Measurements from ENCODE around the gene MYO10.

MYO10 gene

DNA sequence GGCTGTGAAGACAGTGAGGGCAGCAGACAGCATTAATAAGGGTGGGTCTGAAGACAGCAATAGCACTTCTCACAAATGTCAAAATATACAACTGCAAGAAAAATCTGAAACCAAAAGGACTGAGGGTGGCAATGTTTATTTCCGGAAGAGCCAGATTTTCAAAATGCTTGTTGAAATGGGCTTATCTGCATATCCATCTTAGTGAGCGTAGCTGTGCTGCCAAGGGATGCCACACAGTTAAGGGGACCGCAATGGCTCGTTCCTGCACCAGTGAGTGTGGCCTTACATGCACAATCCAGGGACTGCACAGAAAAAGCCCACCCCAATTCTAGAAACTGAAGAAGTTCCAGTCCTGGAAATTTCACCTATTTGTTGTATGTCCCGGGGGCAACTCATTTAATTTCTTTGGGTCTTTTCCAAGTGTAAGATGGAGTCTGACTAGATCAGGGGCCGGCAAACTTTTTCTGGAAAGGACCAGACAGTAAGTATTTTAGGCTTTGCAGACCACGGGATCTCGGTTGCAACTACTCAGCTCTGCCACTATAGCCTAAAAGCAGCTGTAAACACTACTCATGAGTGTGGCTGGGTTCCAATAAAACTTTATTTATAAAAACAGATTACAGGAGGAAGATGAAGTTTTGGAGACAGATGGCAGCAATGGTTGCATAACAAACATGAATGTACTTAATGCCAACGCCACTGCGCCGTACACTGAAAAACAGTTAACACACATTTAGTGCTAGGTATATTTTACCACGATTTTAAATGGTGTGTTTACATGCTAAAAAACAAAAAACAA lies 154.1 kb downstream of the MYO10 start:
- TF ChIP-seq, protein P1, sequence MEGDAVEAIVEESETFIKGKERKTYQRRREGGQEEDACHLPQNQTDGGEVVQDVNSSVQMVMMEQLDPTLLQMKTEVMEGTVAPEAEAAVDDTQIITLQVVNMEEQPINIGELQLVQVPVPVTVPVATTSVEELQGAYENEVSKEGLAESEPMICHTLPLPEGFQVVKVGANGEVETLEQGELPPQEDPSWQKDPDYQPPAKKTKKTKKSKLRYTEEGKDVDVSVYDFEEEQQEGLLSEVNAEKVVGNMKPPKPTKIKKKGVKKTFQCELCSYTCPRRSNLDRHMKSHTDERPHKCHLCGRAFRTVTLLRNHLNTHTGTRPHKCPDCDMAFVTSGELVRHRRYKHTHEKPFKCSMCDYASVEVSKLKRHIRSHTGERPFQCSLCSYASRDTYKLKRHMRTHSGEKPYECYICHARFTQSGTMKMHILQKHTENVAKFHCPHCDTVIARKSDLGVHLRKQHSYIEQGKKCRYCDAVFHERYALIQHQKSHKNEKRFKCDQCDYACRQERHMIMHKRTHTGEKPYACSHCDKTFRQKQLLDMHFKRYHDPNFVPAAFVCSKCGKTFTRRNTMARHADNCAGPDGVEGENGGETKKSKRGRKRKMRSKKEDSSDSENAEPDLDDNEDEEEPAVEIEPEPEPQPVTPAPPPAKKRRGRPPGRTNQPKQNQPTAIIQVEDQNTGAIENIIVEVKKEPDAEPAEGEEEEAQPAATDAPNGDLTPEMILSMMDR (IDR thresholded peaks at IDR 0.05; ENCODE audit: low read depth, low read length) = no peak
- DNase-seq (ENCODE audit: low read depth, low spot score) = no peak
- H3K4me3 ChIP-seq (ENCODE audit: low read depth, low read length) = no peak overlapping the region
- in situ Hi-C loops (cut with HindIII; ENCODE audit: low sequenced_read_pairs) = no loop called here

DNA sequence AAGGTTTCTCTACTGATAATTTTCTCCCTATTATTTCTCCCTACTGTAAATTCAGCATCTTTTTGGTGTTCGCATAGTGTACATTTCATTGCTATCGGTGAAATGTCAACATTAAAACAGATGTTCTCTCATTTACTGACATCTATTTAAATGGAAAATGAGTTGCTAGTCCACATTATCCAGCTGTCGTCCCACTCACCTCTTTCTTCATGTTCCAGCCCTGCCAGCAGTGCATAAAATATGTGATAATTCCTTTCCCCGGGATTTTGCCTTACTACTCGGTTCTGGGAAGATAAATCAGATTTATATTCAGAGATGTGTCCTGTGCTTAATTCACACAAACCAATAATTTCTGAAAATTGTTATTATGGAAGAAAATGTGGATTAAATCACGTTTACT lies 155.8 kb downstream of the MYO10 start:
- H3K4me3 ChIP-seq (ENCODE audit: low read depth, low read length) = no peak overlapping the region
- DNase-seq (ENCODE audit: low read depth, low spot score) = no peak
- TF ChIP-seq, protein P1 (IDR thresholded peaks at IDR 0.05; ENCODE audit: low read depth, low read length) = no peak
- in situ Hi-C loops (cut with HindIII; ENCODE audit: low sequenced_read_pairs) = no loop called here

DNA sequence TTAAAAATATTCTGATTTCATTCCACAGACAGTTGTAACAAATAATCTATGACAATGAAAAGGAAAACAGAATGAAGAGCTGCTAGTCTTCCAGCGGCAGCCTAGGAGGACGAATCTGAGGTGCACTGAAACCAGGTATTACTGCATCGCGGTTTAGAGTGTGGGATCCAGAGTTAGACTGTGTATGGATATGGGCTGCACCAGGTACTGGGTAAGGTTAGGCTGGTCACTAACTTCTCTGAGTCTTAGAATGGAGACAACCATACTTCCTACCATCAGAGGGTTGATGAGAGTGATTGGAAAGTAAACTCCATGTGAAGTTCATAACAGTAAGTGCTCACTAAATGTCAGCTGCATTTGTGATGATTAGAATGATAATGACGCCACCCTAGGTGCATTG lies 158.7 kb downstream of the MYO10 start:
- in situ Hi-C loops (cut with HindIII; ENCODE audit: low sequenced_read_pairs) = no loop called here
- no peak for DNase-seq (ENCODE audit: low read depth, low spot score)

DNA sequence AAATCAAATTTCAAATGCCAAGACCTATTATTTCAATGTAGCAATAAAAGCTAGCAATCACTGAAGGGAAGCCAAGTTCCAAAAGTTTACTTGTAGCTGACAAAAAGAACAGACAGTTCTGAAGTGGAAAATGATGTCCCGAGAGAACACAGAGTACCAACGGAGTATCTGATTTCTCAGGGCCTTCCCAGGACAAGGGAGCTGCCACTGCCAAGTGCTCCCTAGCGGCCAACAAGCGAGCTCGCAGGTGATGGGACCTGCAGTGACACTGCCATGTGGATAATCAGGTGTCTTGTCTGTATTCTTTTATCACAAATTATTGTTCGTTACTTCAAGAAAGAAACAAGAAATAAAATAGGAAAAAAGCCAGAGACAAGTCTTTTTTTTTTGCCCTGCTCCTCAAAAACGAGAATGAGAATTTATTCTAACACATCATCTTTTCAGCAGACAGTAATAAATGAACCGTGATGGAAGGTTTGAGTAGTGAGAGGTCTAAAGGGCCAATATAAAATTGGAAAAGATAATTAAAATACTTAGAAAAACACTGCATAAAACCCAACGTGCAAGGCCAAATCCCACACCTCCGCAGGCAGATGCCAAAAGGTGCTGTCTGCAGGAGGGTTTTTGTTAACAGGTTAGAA lies 159.4 kb downstream of the MYO10 start:
- DNase-seq (ENCODE audit: low read depth, low spot score) = no peak
- H3K4me3 ChIP-seq (ENCODE audit: low read depth, low read length) = no peak overlapping the region
- TF ChIP-seq, protein P1 (IDR thresholded peaks at IDR 0.05; ENCODE audit: low read depth, low read length) = peak; percentile 46
- in situ Hi-C loops (cut with HindIII; ENCODE audit: low sequenced_read_pairs) = no loop called here

More for the DNA sequence above, 158.7 kb downstream of the MYO10 start:
- no peak overlapping the region for H3K4me3 ChIP-seq (ENCODE audit: low read depth, low read length)
- TF ChIP-seq, protein P1 (IDR thresholded peaks at IDR 0.05; ENCODE audit: low read depth, low read length) = no peak

DNA sequence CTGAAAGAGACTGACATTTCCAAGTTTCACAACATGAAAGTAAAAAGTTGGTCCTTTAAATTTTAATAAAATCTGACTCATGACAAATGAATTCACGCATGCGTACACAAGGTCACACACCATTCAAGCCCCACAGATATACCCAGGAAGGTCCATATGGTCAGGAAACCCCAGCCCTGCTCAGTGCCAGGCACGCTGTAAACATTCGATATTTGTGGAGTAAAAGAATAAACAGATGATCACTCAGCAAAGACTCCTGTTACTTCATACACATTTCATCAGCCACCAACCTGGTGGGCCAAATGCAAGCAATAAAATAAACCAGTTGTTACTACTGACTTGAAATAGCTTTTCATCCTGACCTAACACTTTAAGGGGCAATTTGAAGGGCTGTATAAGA lies 161.3 kb downstream of the MYO10 start:
- TF ChIP-seq, protein P1 (IDR thresholded peaks at IDR 0.05; ENCODE audit: low read depth, low read length) = no peak
- in situ Hi-C loops (cut with HindIII; ENCODE audit: low sequenced_read_pairs) = no loop called here
- DNase-seq (ENCODE audit: low read depth, low spot score) = no peak
- H3K4me3 ChIP-seq (ENCODE audit: low read depth, low read length) = no peak overlapping the region

DNA sequence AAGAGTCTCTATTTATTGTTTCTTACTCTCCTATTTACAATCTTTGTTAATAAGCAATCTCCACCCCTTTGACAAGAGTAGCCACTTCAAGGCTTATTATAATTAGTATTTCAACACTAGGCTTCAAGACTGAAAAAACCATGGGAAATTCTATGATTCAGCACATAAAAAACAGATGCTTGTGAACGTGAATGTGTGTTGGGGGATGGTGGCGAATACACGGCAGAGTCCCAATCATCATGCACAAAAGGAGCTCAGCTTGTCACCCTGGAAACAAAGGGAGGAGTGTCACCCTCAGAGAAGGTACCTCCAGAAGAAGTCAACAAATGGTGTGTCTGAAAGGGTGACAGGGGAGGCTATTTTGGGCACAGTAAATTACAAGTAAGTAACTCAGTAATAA lies 162.1 kb downstream of the MYO10 start:
- H3K4me3 ChIP-seq (ENCODE audit: low read depth, low read length) = no peak overlapping the region
- no peak for DNase-seq (ENCODE audit: low read depth, low spot score)
- TF ChIP-seq, protein P1 (IDR thresholded peaks at IDR 0.05; ENCODE audit: low read depth, low read length) = no peak
- in situ Hi-C loops (cut with HindIII; ENCODE audit: low sequenced_read_pairs) = no loop called here
